A673 (cell line): ENCODE results near the gene HOOK2. TPM values are rescaled to one million over a fixed set of nuclear protein-coding genes. Genes with fewer than 3 reads are reported as not detected.

Experiments
- BruUV-seq: library from RNA; stranded (reverse); fragments of 400-500 nt; replicated peaks from 2 replicates; lab custom pipeline; 2021; lab: Mats Ljungman, UMichigan
- CTCF ChIA-PET: fragments of 300-600 bp; sonication (Branson Sonifier 250); formaldehyde crosslinking; loops from one replicate; lab custom pipeline; 2022; ENCODE audit warnings: antibody characterized with exemption; lab: Charles Lee
- POLR2A ChIA-PET: fragments of 300-600 bp; sonication (Branson Sonifier 250); formaldehyde crosslinking; loops from one replicate; lab custom pipeline; 2022; ENCODE audit warnings: antibody characterized with exemption; ENCODE audit not compliant: low non-redundant PET; lab: Charles Lee
- DNase-seq: peaks from one replicate; pipeline ENCODE4 v3.0.0-alpha.2; 2015; ENCODE audit warnings: low spot score
- H3K27ac ChIP-seq: fragments of 200-600 bp; sonication (generic); 2 replicates; pipeline ENCODE4 v1.5.1; 2016; ENCODE audit warnings: mixed run types, low read depth, mild to moderate bottlenecking, mixed read lengths, antibody characterized with exemption, low read length; ENCODE audit not compliant: poor library complexity, severe bottlenecking
- H3K27me3 ChIP-seq: fragments of 200-600 bp; sonication (generic); replicated peaks from 2 replicates; pipeline ENCODE4 v1.6.1; 2017; ENCODE audit warnings: mixed run types, low read depth, mild to moderate bottlenecking, mixed read lengths, antibody characterized with exemption, low read length; ENCODE audit not compliant: insufficient read depth, poor library complexity
- H3K36me3 ChIP-seq: fragments of 200-600 bp; sonication (generic); 2 replicates; pipeline ENCODE4 v1.6.1; 2016; ENCODE audit warnings: mixed run types, mild to moderate bottlenecking, mixed read lengths, antibody characterized with exemption, low read length; ENCODE audit not compliant: insufficient read depth, poor library complexity, severe bottlenecking
- H3K4me1 ChIP-seq: fragments of 200-600 bp; sonication (generic); 2 replicates; pipeline ENCODE4 v1.6.1; 2017; ENCODE audit warnings: mixed run types, mild to moderate bottlenecking, mixed read lengths, antibody characterized with exemption, low read length; ENCODE audit not compliant: insufficient read depth, poor library complexity, severe bottlenecking
- H3K4me3 ChIP-seq: fragments of 200-600 bp; sonication (generic); 2 replicates; pipeline ENCODE4 v1.5.1; 2016; ENCODE audit warnings: low read depth, mixed run types, mild to moderate bottlenecking, mixed read lengths, low read length; ENCODE audit not compliant: poor library complexity, severe bottlenecking
- H3K9me3 ChIP-seq: fragments of 200-600 bp; sonication (generic); 2 replicates; pipeline ENCODE4 v1.6.1; 2016; ENCODE audit warnings: mixed run types, low read depth, mild to moderate bottlenecking, mixed read lengths, antibody characterized with exemption, low read length; ENCODE audit not compliant: poor library complexity, severe bottlenecking
- CTCF ChIP-seq: fragments of 300-800, 200-600 bp; sonication (generic); conservative IDR thresholded peaks from 2 replicates; pipeline ENCODE4 v1.5.1; 2017; ENCODE audit warnings: low read depth, mild to moderate bottlenecking, antibody characterized with exemption, low read length, moderate library complexity, mixed read lengths
- EZH2 ChIP-seq: fragments of 200-600 bp; sonication (generic); IDR thresholded peaks from 2 replicates; pipeline ENCODE4 v1.6.1; 2017; ENCODE audit warnings: borderline replicate concordance, low read depth, mild to moderate bottlenecking, mixed read lengths, antibody characterized with exemption, low read length; ENCODE audit not compliant: poor library complexity, severe bottlenecking
- intact Hi-C: fragments of 100-400 bp; cut with micrococcal nuclease; formaldehyde crosslinking; loops from one replicate; pipeline ENCODE4 v1.10.0; 2022; ENCODE audit not compliant: unreplicated experiment
- total RNA-seq: library from RNA; stranded (reverse); gene quantifications from 2 replicates; pipeline ENCODE4 v1.2.3, GENCODE V29; 2021

HOOK2 gene
- total RNA-seq, 1 experiment from 2014 or later: 25.8 TPM

- peaks cover 4% of the 10 kb centered on the region for H3K36me3 ChIP-seq
- CTCF ChIA-PET: interaction anchor here (0.6 to 3.0 kb wide), 6 partner anchors 13 to 114 kb away, joined by 3 to 29 read pairs (median 4); no protein-coding TSS in a partner anchor
- POLR2A ChIA-PET: interaction anchor here (0.8 to 1.4 kb wide), 3 partner anchors 10 to 33 kb away, joined by 3 to 4 read pairs (median 3); partner anchors contain the start of gene THSD8
- BruUV-seq: no TSS peak
- H3K27me3 ChIP-seq: no peaks in the 10 kb centered on the region
- H3K4me1 ChIP-seq: peaks cover 39% of the 10 kb centered on the region
- TF ChIP-seq CTCF: no peak
- TF ChIP-seq EZH2: no peak
- peak; percentile 86 for DNase-seq
- H3K4me3 ChIP-seq: peak overlapping the region; percentile 59
- H3K27ac ChIP-seq: peak overlapping the region; percentile 98
- intact Hi-C loops: loop anchor here (5.0 kb wide), 1 partner anchor 110 kb away; the partner anchor contains the start of gene DHPS
- H3K9me3 ChIP-seq: no peaks in the 10 kb centered on the region
Observed at GRCh38 chr19:12792051-12792852, 16.9 kb upstream of the HOOK2 start.

- H3K4me3 ChIP-seq: peak within 1 kb of the TSS; percentile 59
- CTCF ChIA-PET: interaction anchor here (0.6 to 3.0 kb wide), 5 partner anchors 14 to 114 kb away, joined by 3 to 29 read pairs (median 3); no protein-coding TSS in a partner anchor
- no peaks in the 10 kb centered on the region for H3K9me3 ChIP-seq
- TF ChIP-seq EZH2: no peak
- no peak for TF ChIP-seq CTCF
- H3K36me3 ChIP-seq: no peaks in the 10 kb centered on the region
- peak; percentile 97 for DNase-seq
- intact Hi-C loops: loop anchor here (5.0 kb wide), 1 partner anchor 109 kb away; the partner anchor contains the start of gene DHPS
- POLR2A ChIA-PET: interaction anchor here (0.6 to 1.1 kb wide), 5 partner anchors 14 to 364 kb away, joined by 3 to 6 read pairs (median 3); partner anchors contain the start of gene FARSA
- no peaks in the 10 kb centered on the region for H3K27me3 ChIP-seq
- H3K4me1 ChIP-seq: peaks cover 39% of the 10 kb centered on the region
- TSS peak; percentile 65 for BruUV-seq
- peak within 1 kb of the TSS; percentile 98 for H3K27ac ChIP-seq
Observed at GRCh38 chr19:12791345-12792050, 16.1 kb upstream of the HOOK2 start, which contains the start of gene JUNB. Gene JUNB, plus strand, starts transcription at chr19:12791486. Its CDS starts 286 bp downstream, at chr19:12791772.

GRCh38 chr19:12790628-12791344 lies 15.4 kb upstream of the HOOK2 start:
- intact Hi-C loops: loop anchor here (5.0 kb wide), 1 partner anchor 108 kb away; the partner anchor contains the start of gene DHPS
- CTCF ChIA-PET: interaction anchor here (0.7 to 3.0 kb wide), 3 partner anchors 13 to 24 kb away, joined by 3 to 29 read pairs (median 4); no protein-coding TSS in a partner anchor
- BruUV-seq: no TSS peak
- TF ChIP-seq EZH2: no peak
- POLR2A ChIA-PET: interaction anchor here (0.8 to 1.1 kb wide), 4 partner anchors 13 to 365 kb away, joined by 3 to 6 read pairs (median 3); partner anchors contain the start of gene FARSA
- Histone ChIP-seq H3K9me3 (no peaks in the 10 kb centered on the region), H3K36me3 (no peaks in the 10 kb centered on the region), H3K4me3 (peak overlapping the region; percentile 59), H3K27ac (peak overlapping the region; percentile 98), H3K27me3 (no peaks in the 10 kb centered on the region), H3K4me1 (peaks cover 33% of the 10 kb centered on the region)
- DNase-seq: no peak
